ENCODE results near the gene CEP104. TPM values are rescaled to one million over a fixed set of nuclear protein-coding genes. Genes with fewer than 3 reads are reported as not detected.

The CEP104 gene
- total and polyA plus RNA-seq, 2 donors (not counting 1 experiment from before 2014, with no cell fraction given) = 27.7 to 71.8 TPM

GRCh38 chr1:3772027-3772714, 84.8 kb downstream of the CEP104 start:
- CTCF ChIA-PET = interaction anchor here (1.2 kb wide), 1 partner anchor 48 kb away, joined by 4 read pairs; no protein-coding TSS in a partner anchor
- no peaks in the 10 kb centered on the region for H3K9me3 Mint-ChIP-seq (ENCODE audit: insufficient read depth)
- DNase-seq (peak; percentile 91), ATAC-seq (ENCODE audit: low read depth) (peak; percentile 89)
- Histone ChIP-seq H3K4me2 (replicated peaks; ENCODE audit: low read depth, low read length, poor library complexity, severe bottlenecking) (peak overlapping the region; percentile 97), H3K27me3 (replicated peaks in 1 of 4; ENCODE audit: control extremely low read depth in 1 of 4, control insufficient read depth in 3 of 4, insufficient read depth in 4 of 4, low read length in 3 of 4) (no peaks in the 10 kb centered on the region), H2AFZ (ENCODE audit: insufficient read depth, low read depth, low read length, poor library complexity, severe bottlenecking) (peak overlapping the region; percentile 85), H3K4me3 (ENCODE audit: control extremely low read depth in 1 of 5, extremely low read depth in 1 of 5, insufficient read depth in 1 of 5, low read depth in 2 of 5, low read length in 4 of 5) (peak overlapping the region in 4 of 5 experiments; percentile 53 to 75 (median 68)), H3K9me3 (ENCODE audit: control extremely low read depth in 1 of 3, control insufficient read depth in 2 of 3, insufficient read depth in 1 of 3, low read length in 2 of 3) (no peaks in the 10 kb centered on the region), H3K9ac (ENCODE audit: low read length) (peak overlapping the region; percentile 74), H3K27ac (ENCODE audit: low read length in 2 of 2) (peak overlapping the region; percentile 33 to 55), H3K4me1 (ENCODE audit: control insufficient read depth in 2 of 2, insufficient read depth in 2 of 2, low read length in 2 of 2) (peaks cover 19 to 33% of the 10 kb centered on the region in 2 donors), H3K36me3 (replicated peaks in 1 of 2; ENCODE audit: control extremely low read depth in 1 of 2, control insufficient read depth in 1 of 2, extremely low read depth in 1 of 2, insufficient read depth in 2 of 2, low read length in 1 of 2) (no peaks in the 10 kb centered on the region), H3K79me2 (ENCODE audit: control insufficient read depth, insufficient read depth, low read length) (no peaks in the 10 kb centered on the region), H4K20me1 (ENCODE audit: control insufficient read depth, insufficient read depth, low read length, poor library complexity, severe bottlenecking) (no peaks in the 10 kb centered on the region)
- H3K27me3 Mint-ChIP-seq = peaks cover 6% of the 10 kb centered on the region
- intact Hi-C loops (cut with micrococcal nuclease) = loop anchor here (1.0 to 2.0 kb wide), 5 partner anchors 24 to 241 kb away; partner anchors contain the start of genes CEP104, DFFB and LRRC47
- H3K4me1 Mint-ChIP-seq = peaks cover 23% of the 10 kb centered on the region
- H3K4me3 Mint-ChIP-seq = peak overlapping the region; percentile 84
- WGBS (ENCODE audit: insufficient coverage) = under 1% methylated on average over 43 of the region's 61 CpGs
- TF ChIP-seq EZH2 (IDR thresholded peaks at IDR 0.05; ENCODE audit: borderline replicate concordance, insufficient read depth, low read depth, low read length, poor library complexity, severe bottlenecking) (no peak), CTCF (IDR thresholded peaks at IDR 0.05) (no peak)
- POLR2A ChIA-PET = no interaction called here
- no peak overlapping the region for H3K27ac Mint-ChIP-seq
